Body of pancreas (tissue), 4 donors: ENCODE results near the gene CIRBP.

ENCODE experiments used
- POLR2A ChIP-seq, 3 donors: fragments of 450-650 bp; IDR thresholded peaks; one replicate each; pipeline ENCODE4 v1.6.1; 2016; ENCODE audit warnings: antibody characterized with exemption in 3 of 3, mild to moderate bottlenecking in 2 of 3
- TF ChIP-seq, protein P1 (sequence below), 7 experiments: fragments of 450-650 bp in 4 of 7; fragments of 200-600 bp in 3 of 7; sonication (generic) in 3 of 7; IDR thresholded peaks; one replicate each; pipeline ENCODE4 v1.5.1; 2016 to 2019; ENCODE audit warnings: antibody characterized with exemption in 7 of 7

DNA sequence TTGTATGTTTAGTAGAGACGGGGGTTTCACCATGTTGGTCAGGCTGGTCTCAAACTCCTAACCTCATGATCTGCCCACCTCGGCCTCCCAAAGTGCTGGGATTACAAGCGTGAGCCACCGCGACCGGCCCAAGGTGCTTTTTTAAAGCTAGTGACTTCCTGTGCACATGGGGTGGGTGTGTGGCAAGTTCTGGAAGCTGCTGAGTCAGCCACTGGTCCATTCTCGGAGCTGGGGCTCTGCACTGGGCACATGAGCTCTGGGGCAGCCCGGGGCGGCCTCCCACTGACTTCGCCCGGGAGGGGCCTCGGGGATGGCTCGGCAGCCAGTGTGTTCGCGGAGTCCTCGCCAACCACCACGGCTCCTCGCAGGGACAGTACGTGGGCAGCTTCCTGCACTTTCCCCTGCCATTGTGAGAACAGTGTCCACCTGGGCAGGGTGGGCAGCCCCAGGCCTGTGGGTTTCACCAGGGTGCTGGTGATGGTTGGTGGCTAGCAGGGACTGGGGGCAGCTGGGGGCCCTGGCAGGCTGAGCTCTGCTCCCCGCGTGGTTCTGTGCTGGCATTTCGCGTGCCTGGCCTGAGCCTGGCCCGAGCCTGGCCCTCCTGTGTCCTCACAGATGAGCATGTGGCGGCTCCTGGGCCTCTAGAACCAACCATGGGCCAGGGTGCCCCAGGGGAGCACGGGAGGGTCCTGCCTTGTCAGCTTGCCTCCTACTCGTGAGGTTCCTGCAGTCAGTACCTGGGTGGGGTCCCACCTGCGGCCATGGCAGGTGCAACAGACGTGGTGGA, 43.5 kb upstream of the CIRBP start:
- TF ChIP-seq, protein P1, sequence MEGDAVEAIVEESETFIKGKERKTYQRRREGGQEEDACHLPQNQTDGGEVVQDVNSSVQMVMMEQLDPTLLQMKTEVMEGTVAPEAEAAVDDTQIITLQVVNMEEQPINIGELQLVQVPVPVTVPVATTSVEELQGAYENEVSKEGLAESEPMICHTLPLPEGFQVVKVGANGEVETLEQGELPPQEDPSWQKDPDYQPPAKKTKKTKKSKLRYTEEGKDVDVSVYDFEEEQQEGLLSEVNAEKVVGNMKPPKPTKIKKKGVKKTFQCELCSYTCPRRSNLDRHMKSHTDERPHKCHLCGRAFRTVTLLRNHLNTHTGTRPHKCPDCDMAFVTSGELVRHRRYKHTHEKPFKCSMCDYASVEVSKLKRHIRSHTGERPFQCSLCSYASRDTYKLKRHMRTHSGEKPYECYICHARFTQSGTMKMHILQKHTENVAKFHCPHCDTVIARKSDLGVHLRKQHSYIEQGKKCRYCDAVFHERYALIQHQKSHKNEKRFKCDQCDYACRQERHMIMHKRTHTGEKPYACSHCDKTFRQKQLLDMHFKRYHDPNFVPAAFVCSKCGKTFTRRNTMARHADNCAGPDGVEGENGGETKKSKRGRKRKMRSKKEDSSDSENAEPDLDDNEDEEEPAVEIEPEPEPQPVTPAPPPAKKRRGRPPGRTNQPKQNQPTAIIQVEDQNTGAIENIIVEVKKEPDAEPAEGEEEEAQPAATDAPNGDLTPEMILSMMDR (IDR thresholded peaks at IDR 0.05) = no peak
- no peak for TF ChIP-seq POLR2A (IDR thresholded peaks at IDR 0.05)
